ENCODE measurements around the gene CCL11.

The CCL11 gene

DNA sequence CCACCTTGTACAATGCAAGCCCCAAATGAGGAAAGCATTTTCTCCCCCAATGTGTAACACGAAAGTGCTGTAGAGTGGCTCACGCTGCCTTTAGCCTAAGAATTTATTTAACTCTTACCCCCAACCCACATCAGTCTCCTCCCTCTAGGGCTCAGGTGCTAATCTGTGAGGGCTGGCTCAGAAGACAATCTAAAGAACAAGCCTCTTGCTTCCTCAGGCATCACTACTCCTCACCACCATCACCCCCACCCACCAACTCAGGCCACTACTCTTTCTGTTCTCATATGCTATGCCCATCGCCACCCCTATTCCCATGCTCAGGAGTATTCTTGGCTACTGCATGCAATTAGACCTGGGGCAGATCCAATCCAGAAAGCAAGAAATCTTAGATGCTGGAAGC is 34.4 kb upstream of the CCL11 start:
- no peaks in the 10 kb centered on the region for H3K36me3 ChIP-seq (ENCODE audit: insufficient read depth)
- H3K9ac ChIP-seq = no peak overlapping the region
- no peaks in the 10 kb centered on the region for H3K79me2 ChIP-seq (ENCODE audit: insufficient read depth, low read depth)
- H3K27me3 ChIP-seq (ENCODE audit: insufficient read depth, low read depth) = no peaks in the 10 kb centered on the region
- peaks cover 18% of the 10 kb centered on the region for H3K4me1 ChIP-seq (ENCODE audit: low read depth, poor library complexity, severe bottlenecking)
- H3K27ac ChIP-seq = no peak overlapping the region
- no peak overlapping the region for H3K4me2 ChIP-seq
- no peak overlapping the region for H3K4me3 ChIP-seq (IDR thresholded peaks at IDR 0.05; ENCODE audit: insufficient read depth, low read depth, low read length)
- TF ChIP-seq, protein P1, sequence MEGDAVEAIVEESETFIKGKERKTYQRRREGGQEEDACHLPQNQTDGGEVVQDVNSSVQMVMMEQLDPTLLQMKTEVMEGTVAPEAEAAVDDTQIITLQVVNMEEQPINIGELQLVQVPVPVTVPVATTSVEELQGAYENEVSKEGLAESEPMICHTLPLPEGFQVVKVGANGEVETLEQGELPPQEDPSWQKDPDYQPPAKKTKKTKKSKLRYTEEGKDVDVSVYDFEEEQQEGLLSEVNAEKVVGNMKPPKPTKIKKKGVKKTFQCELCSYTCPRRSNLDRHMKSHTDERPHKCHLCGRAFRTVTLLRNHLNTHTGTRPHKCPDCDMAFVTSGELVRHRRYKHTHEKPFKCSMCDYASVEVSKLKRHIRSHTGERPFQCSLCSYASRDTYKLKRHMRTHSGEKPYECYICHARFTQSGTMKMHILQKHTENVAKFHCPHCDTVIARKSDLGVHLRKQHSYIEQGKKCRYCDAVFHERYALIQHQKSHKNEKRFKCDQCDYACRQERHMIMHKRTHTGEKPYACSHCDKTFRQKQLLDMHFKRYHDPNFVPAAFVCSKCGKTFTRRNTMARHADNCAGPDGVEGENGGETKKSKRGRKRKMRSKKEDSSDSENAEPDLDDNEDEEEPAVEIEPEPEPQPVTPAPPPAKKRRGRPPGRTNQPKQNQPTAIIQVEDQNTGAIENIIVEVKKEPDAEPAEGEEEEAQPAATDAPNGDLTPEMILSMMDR (conservative IDR thresholded peaks at IDR 0.05; ENCODE audit: low read depth, low read length) = no peak
- no peaks in the 10 kb centered on the region for H4K20me1 ChIP-seq (ENCODE audit: insufficient read depth)
- no peak overlapping the region for H2AFZ ChIP-seq (ENCODE audit: low read depth)

DNA sequence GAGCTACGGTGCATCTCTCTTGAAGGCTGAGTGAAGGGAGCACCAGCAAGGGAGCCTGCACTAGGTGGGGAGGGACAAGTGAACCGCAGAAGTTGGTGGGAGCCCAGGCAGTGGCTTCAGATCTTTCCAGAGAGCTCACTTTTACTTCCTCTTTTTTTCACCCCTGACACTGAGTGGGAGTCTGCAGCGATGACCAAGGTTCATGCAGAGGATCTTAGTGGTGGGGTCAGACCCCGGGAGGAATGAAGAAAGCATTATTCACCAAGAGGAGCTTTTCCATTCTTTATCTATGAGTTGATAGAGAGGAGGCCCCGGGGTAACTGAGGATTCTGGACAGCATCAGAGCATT is 33.5 kb upstream of the CCL11 start:
- Histone ChIP-seq H3K4me1 (ENCODE audit: low read depth, poor library complexity, severe bottlenecking) (peaks cover 18% of the 10 kb centered on the region), H3K4me3 (IDR thresholded peaks at IDR 0.05; ENCODE audit: insufficient read depth, low read depth, low read length) (no peak overlapping the region), H3K27me3 (ENCODE audit: insufficient read depth, low read depth) (no peaks in the 10 kb centered on the region), H3K4me2 (no peak overlapping the region), H3K36me3 (ENCODE audit: insufficient read depth) (no peaks in the 10 kb centered on the region), H3K79me2 (ENCODE audit: insufficient read depth, low read depth) (no peaks in the 10 kb centered on the region), H4K20me1 (ENCODE audit: insufficient read depth) (no peaks in the 10 kb centered on the region), H3K27ac (no peak overlapping the region), H3K9ac (no peak overlapping the region), H2AFZ (ENCODE audit: low read depth) (no peak overlapping the region)
- TF ChIP-seq, protein P1 (conservative IDR thresholded peaks at IDR 0.05; ENCODE audit: low read depth, low read length) = no peak

DNA sequence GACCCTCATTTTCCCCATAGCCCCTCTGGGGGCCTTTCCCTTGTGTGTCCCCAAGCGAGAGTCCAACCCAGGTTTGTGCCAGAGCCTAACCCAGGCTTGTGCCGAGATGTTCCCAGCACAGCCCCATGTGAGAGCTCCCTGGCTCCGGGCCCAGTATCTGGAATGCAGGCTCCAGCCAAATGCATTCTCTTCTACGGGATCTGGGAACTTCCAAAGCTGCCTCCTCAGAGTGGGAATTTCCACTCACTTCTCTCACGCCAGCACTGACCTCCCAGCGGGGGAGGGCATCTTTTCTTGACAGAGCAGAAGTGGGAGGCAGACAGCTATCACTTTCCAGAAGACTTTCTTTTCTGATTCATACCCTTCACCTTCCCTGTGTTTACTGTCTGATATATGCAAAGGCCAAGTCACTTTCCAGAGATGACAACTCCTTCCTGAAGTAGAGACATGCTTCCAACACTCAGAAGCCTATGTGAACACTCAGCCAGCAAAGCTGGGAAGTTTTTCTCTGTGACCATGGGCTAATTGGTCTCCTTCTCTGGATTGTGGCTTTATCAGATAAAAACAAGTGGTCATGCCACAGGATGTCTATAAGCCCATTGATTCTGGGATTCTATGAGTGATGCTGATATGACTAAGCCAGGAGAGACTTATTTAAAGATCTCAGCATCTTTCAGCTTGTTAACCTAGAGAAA is 33.0 kb upstream of the CCL11 start:
- H3K9ac ChIP-seq = no peak overlapping the region
- H3K4me3 ChIP-seq (IDR thresholded peaks at IDR 0.05; ENCODE audit: insufficient read depth, low read depth, low read length) = no peak overlapping the region
- no peak overlapping the region for H2AFZ ChIP-seq (ENCODE audit: low read depth)
- H3K4me1 ChIP-seq (ENCODE audit: low read depth, poor library complexity, severe bottlenecking) = peaks cover 13% of the 10 kb centered on the region
- H3K27me3 ChIP-seq (ENCODE audit: insufficient read depth, low read depth) = no peaks in the 10 kb centered on the region
- H3K36me3 ChIP-seq (ENCODE audit: insufficient read depth) = no peaks in the 10 kb centered on the region
- no peaks in the 10 kb centered on the region for H3K79me2 ChIP-seq (ENCODE audit: insufficient read depth, low read depth)
- TF ChIP-seq, protein P1 (conservative IDR thresholded peaks at IDR 0.05; ENCODE audit: low read depth, low read length) = no peak
- no peaks in the 10 kb centered on the region for H4K20me1 ChIP-seq (ENCODE audit: insufficient read depth)
- H3K4me2 ChIP-seq = no peak overlapping the region
- H3K27ac ChIP-seq = no peak overlapping the region

DNA sequence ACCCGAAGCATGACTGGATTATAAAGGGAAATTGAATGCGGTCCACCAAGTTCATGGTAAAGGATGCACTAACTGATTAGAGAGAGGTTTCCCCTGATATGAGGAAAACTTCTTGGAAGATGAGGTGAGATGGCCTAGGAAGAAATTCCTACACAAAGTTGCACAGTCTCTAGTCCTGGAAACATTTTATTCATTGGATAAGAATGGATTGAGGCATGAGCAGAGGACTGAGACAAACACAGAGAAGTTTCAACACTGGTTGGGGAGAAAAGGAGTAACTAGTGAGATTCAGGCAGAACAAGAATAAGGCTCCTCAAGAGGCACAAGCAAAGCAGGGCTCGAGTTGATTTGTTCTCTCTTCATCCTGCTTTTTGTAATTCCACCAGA is 32.4 kb upstream of the CCL11 start:
- Histone ChIP-seq H3K9ac (no peak overlapping the region), H2AFZ (ENCODE audit: low read depth) (no peak overlapping the region), H3K36me3 (ENCODE audit: insufficient read depth) (no peaks in the 10 kb centered on the region), H3K4me1 (ENCODE audit: low read depth, poor library complexity, severe bottlenecking) (peaks cover 13% of the 10 kb centered on the region), H3K4me3 (IDR thresholded peaks at IDR 0.05; ENCODE audit: insufficient read depth, low read depth, low read length) (no peak overlapping the region), H3K27me3 (ENCODE audit: insufficient read depth, low read depth) (no peaks in the 10 kb centered on the region), H3K79me2 (ENCODE audit: insufficient read depth, low read depth) (no peaks in the 10 kb centered on the region), H3K27ac (no peak overlapping the region), H4K20me1 (ENCODE audit: insufficient read depth) (no peaks in the 10 kb centered on the region), H3K4me2 (no peak overlapping the region)
- TF ChIP-seq, protein P1 (conservative IDR thresholded peaks at IDR 0.05; ENCODE audit: low read depth, low read length) = no peak

Measured in KMS-11 (cell line).